OCI-LY1 (cell line): Measurements from ENCODE around the gene GSC2.

ENCODE experiments used
- H2AFZ ChIP-seq: fragments of 200-600 bp; sonication (generic), shearing (Covaris generic); 2 replicates; pipeline ENCODE4 v1.6.0; 2014; ENCODE audit warnings: antibody characterized with exemption, mild to moderate bottlenecking, low read length
- H3F3A ChIP-seq: fragments of 200-600 bp; sonication (generic), shearing (Covaris generic); 2 replicates; pipeline ENCODE4 v1.6.0; 2014; ENCODE audit warnings: mild to moderate bottlenecking, antibody characterized with exemption, low read length, moderate library complexity; ENCODE audit not compliant: insufficient read depth
- H3K27ac ChIP-seq: fragments of 200-600 bp; sonication (generic); 2 replicates; pipeline ENCODE4 v1.5.1; 2014; ENCODE audit warnings: low read length, mixed run types, mild to moderate bottlenecking, low read depth; ENCODE audit not compliant: poor library complexity, severe bottlenecking
- H3K27me3 ChIP-seq: fragments of 200-600 bp; sonication (generic); 2 replicates; pipeline ENCODE4 v1.6.0; 2014; ENCODE audit warnings: antibody characterized with exemption, mild to moderate bottlenecking, low read length, moderate library complexity; ENCODE audit not compliant: insufficient read depth
- H3K36me3 ChIP-seq: fragments of 200-600 bp; sonication (generic); 2 replicates; pipeline ENCODE4 v1.6.1; 2014; ENCODE audit warnings: mild to moderate bottlenecking, antibody characterized with exemption, low read length, moderate library complexity, mixed read lengths; ENCODE audit not compliant: insufficient read depth
- H3K4me1 ChIP-seq: fragments of 200-600 bp; sonication (generic); 2 replicates; pipeline ENCODE4 v1.5.1; 2014; ENCODE audit warnings: mild to moderate bottlenecking, low read length, moderate library complexity; ENCODE audit not compliant: insufficient read depth, severe bottlenecking
- H3K4me2 ChIP-seq: fragments of 200-600 bp; sonication (generic), shearing (Covaris generic); 2 replicates; pipeline ENCODE4 v1.6.1; 2014; ENCODE audit warnings: low read length
- H3K4me3 ChIP-seq: fragments of 200-600 bp; sonication (generic); 2 replicates; pipeline ENCODE4 v1.5.1; 2014; ENCODE audit warnings: low read length, low read depth, mild to moderate bottlenecking, mixed read lengths; ENCODE audit not compliant: poor library complexity, severe bottlenecking
- H3K79me2 ChIP-seq: fragments of 200-600 bp; shearing (Covaris generic); 2 replicates; pipeline ENCODE4 v1.6.1; 2016; ENCODE audit warnings: mixed run types, low read length, mixed read lengths; ENCODE audit not compliant: insufficient read depth
- H3K9ac ChIP-seq: fragments of 200-600 bp; sonication (generic), shearing (Covaris generic); 2 replicates; pipeline ENCODE4 v1.6.1; 2014; ENCODE audit warnings: mild to moderate bottlenecking, low read length, mixed read lengths
- H3K9me2 ChIP-seq: fragments of 200-600 bp; sonication (generic), shearing (Covaris generic); 2 replicates; pipeline ENCODE4 v1.6.1; 2014; ENCODE audit warnings: low read depth, mild to moderate bottlenecking, low read length, mixed read lengths
- H3K9me3 ChIP-seq: fragments of 200-600 bp; shearing (Covaris generic); 2 replicates; pipeline ENCODE4 v1.6.1; 2014; ENCODE audit warnings: low read length, mixed read lengths
- H4K20me1 ChIP-seq: fragments of 200-600 bp; sonication (generic), shearing (Covaris generic); 2 replicates; pipeline ENCODE4 v1.6.0; 2016; ENCODE audit warnings: mild to moderate bottlenecking, low read length; ENCODE audit not compliant: insufficient read depth
- EZH2 ChIP-seq: fragments of 200-600 bp; sonication (generic), shearing (Covaris generic); IDR thresholded peaks from 2 replicates; pipeline ENCODE4 v1.8.0; 2017; ENCODE audit warnings: borderline replicate concordance, mixed run types, mild to moderate bottlenecking, antibody characterized with exemption, low read length, moderate library complexity, mixed read lengths
- TF ChIP-seq, protein P1 (sequence below): fragments of 200-600 bp; sonication (generic), shearing (Covaris generic); IDR thresholded peaks from 2 replicates; pipeline ENCODE4 v1.5.1; 2017; ENCODE audit warnings: mild to moderate bottlenecking, antibody characterized with exemption, low read length, moderate library complexity, mixed read lengths

Gene GSC2

GRCh38 chr22:19125474-19126308 is 24.4 kb downstream of the GSC2 start:
- Histone ChIP-seq H3K9ac (no peak overlapping the region), H3K36me3 (no peaks in the 10 kb centered on the region), H2AFZ (no peak overlapping the region), H3K4me2 (no peak overlapping the region), H4K20me1 (no peaks in the 10 kb centered on the region), H3K9me3 (no peaks in the 10 kb centered on the region), H3K4me3 (no peak overlapping the region), H3K4me1 (peaks cover 14% of the 10 kb centered on the region), H3K27ac (no peak overlapping the region), H3K79me2 (peaks cover 10% of the 10 kb centered on the region), H3K9me2 (no peaks in the 10 kb centered on the region), H3K27me3 (no peaks in the 10 kb centered on the region), H3F3A (no peaks in the 10 kb centered on the region)
- no peak for TF ChIP-seq EZH2
- TF ChIP-seq, protein P1, sequence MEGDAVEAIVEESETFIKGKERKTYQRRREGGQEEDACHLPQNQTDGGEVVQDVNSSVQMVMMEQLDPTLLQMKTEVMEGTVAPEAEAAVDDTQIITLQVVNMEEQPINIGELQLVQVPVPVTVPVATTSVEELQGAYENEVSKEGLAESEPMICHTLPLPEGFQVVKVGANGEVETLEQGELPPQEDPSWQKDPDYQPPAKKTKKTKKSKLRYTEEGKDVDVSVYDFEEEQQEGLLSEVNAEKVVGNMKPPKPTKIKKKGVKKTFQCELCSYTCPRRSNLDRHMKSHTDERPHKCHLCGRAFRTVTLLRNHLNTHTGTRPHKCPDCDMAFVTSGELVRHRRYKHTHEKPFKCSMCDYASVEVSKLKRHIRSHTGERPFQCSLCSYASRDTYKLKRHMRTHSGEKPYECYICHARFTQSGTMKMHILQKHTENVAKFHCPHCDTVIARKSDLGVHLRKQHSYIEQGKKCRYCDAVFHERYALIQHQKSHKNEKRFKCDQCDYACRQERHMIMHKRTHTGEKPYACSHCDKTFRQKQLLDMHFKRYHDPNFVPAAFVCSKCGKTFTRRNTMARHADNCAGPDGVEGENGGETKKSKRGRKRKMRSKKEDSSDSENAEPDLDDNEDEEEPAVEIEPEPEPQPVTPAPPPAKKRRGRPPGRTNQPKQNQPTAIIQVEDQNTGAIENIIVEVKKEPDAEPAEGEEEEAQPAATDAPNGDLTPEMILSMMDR: no peak

DNA sequence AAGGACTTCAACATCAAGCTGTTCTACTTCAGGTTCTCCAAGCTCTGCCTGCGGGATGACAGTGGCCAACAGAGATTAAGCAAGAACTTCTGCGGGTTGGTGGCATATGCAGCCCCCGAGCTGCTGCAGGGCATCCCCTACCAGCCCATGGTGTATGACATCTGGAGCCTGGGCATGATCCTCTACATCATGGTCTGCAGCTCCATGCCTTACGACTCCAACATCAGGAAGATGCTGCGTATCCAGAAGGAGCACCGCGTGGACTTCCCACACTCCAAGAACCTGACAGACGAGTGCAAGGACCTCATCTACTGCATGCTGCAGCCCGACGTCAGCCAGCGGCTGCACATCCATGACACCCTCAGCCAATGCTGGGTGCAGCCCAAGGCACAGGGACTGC is 25.1 kb downstream of the GSC2 start:
- no peaks in the 10 kb centered on the region for H3K36me3 ChIP-seq
- H3K27me3 ChIP-seq: no peaks in the 10 kb centered on the region
- no peaks in the 10 kb centered on the region for H4K20me1 ChIP-seq
- no peaks in the 10 kb centered on the region for H3K9me3 ChIP-seq
- H3K4me3 ChIP-seq: no peak overlapping the region
- no peaks in the 10 kb centered on the region for H3K9me2 ChIP-seq
- peaks cover 20% of the 10 kb centered on the region for H3K4me1 ChIP-seq
- TF ChIP-seq EZH2: no peak
- TF ChIP-seq, protein P1: no peak
- no peak overlapping the region for H2AFZ ChIP-seq
- H3K4me2 ChIP-seq: no peak overlapping the region
- peaks cover 17% of the 10 kb centered on the region for H3K79me2 ChIP-seq
- no peak overlapping the region for H3K27ac ChIP-seq
- no peak overlapping the region for H3K9ac ChIP-seq
- H3F3A ChIP-seq: no peaks in the 10 kb centered on the region

DNA sequence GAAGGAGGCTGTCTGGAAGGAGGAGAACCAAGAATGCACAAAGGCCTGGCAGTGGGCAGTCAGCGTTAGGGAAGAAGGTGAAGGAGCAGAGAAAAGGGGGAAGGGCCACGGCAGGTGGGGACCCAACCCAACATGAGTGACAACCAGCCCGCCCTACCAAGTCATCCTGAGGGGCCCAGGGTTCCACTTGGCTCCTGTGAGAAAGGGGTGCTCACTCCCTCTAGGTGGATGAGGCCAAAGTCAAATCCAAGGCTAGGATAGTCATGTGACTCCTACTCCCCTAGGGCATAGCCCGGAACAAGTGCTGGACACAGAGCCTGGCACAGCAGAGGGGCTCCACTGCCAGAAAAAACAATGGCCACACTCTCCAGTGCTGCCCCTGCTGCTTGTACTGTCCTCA is 25.7 kb downstream of the GSC2 start:
- Histone ChIP-seq H3K79me2 (peaks cover 20% of the 10 kb centered on the region), H3K36me3 (no peaks in the 10 kb centered on the region), H4K20me1 (no peaks in the 10 kb centered on the region), H3K4me1 (peaks cover 27% of the 10 kb centered on the region), H3F3A (no peaks in the 10 kb centered on the region), H2AFZ (no peak overlapping the region), H3K4me3 (no peak overlapping the region), H3K9me3 (no peaks in the 10 kb centered on the region), H3K27me3 (no peaks in the 10 kb centered on the region), H3K4me2 (no peak overlapping the region), H3K9ac (no peak overlapping the region), H3K9me2 (no peaks in the 10 kb centered on the region), H3K27ac (no peak overlapping the region)
- TF ChIP-seq, protein P1: no peak
- no peak for TF ChIP-seq EZH2
